OCI-LY3 (cell line): ENCODE data around the gene SIPA1.

ENCODE experiments used
- CTCF ChIP-seq: fragments of 200-600, 300-600 bp; sonication (generic); IDR thresholded peaks from 2 replicates; pipeline ENCODE4 v1.5.1; 2014; ENCODE audit warnings: antibody characterized with exemption, low read length, low read depth
- EZH2phosphoT487 ChIP-seq: fragments of 200-600 bp; shearing (Covaris generic); IDR thresholded peaks from 2 replicates; pipeline ENCODE4 v1.6.1; 2018; ENCODE audit warnings: antibody characterized with exemption, mixed run types, low read depth

GRCh38 chr11:65611028-65611757 is 26.7 kb upstream of the SIPA1 start:
- TF ChIP-seq EZH2phosphoT487 (no peak), CTCF (no peak)
